Stimulated activated CD8-positive, alpha-beta memory T cell treated with anti-CD3 and anti-CD28 coated beads, Interleukin-15, amount 100 ng/mL, for 24 hours (primary cell): ENCODE data around the gene KIAA0513.

Experiments
- DNase-seq: peaks from one replicate; pipeline ENCODE4 v3.0.0-alpha.2; 2020; ENCODE audit warnings: low read depth

KIAA0513 gene, protein sequence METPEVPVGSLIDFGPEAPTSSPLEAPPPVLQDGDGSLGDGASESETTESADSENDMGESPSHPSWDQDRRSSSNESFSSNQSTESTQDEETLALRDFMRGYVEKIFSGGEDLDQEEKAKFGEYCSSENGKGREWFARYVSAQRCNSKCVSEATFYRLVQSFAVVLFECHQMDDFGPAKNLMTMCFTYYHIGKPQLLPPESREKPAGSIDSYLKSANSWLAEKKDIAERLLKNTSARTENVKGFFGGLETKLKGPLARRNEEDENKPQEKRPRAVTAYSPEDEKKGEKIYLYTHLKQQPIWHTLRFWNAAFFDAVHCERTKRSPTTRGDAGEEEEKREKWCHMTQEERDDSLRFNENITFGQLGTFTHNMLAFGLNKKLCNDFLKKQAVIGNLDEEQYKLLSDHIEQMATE

DNA sequence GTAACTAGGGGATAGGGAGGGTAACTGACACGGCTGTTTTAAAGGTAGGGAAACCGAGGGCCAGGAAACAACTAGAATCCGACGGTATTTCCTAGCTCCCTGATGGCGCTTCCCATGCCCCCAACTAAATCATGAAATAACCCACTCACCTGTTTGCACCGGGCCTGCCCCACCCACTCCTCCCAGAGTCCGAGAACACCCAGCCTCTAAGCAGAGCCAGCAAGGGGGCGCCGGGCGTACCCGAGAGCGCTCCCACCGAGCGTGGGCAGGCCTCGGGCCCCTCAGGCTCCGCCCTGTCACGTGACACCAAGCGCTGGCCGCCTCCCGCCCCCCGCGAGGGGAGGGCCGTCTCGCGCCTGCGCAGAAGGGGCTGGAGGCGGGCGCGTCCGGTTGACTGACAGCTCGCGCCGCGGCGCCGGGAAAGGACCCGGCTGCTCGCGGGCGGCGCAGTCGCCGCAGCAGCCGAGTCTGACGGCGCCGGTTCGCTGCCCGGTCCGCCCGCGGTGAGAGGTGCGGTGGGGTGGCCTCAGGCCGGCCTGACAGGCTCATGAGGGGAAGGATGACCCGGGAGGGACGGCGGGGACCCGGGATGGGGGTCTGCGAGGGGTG lies at the start of gene KIAA0513:
KIAA0513 (plus strand) TSS at position 447 of the 609 bp plus-strand sequence. CDS start 39,277 bp downstream, outside the sequence.
- peak; percentile 97 for DNase-seq

DNA sequence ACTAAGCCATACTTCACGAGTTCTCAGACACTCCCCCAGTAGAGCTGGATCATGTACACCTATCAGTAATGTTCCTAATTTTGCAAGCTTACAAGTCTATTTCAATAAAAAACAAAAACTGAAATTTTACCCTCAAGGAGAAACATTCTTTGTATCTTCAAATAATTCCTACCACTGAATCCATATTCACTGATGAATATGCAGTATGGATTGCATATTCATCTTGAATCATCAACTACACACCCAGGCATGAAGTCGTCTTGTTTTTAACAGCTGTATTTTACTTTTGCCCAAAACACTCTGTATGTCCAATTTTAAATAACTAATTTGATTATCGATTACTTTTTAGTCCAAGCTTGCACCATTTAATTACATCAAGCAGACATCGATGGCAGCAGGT lies 48.1 kb upstream of the KIAA0513 start:
- DNase-seq, result no peak

DNA sequence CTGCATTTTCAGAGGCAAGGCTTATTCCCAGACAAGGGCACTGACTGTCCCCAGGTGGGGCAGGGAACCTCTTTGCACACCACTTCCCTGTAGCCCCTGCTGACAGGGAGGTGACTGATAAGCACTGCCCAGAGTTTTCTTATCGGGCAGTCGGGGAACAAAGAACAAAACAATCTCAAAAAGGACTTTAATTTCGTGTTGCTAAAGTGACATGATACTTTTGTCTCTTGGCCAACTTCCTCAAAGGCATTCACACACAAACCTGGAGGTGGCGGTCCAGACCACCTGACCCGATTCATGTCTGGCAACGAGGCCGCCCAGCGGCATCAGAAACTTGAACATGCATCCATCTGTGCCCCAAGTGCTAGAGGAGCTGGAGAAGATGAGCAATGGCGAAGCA lies 45.2 kb upstream of the KIAA0513 start:
- DNase-seq, result no peak

DNA sequence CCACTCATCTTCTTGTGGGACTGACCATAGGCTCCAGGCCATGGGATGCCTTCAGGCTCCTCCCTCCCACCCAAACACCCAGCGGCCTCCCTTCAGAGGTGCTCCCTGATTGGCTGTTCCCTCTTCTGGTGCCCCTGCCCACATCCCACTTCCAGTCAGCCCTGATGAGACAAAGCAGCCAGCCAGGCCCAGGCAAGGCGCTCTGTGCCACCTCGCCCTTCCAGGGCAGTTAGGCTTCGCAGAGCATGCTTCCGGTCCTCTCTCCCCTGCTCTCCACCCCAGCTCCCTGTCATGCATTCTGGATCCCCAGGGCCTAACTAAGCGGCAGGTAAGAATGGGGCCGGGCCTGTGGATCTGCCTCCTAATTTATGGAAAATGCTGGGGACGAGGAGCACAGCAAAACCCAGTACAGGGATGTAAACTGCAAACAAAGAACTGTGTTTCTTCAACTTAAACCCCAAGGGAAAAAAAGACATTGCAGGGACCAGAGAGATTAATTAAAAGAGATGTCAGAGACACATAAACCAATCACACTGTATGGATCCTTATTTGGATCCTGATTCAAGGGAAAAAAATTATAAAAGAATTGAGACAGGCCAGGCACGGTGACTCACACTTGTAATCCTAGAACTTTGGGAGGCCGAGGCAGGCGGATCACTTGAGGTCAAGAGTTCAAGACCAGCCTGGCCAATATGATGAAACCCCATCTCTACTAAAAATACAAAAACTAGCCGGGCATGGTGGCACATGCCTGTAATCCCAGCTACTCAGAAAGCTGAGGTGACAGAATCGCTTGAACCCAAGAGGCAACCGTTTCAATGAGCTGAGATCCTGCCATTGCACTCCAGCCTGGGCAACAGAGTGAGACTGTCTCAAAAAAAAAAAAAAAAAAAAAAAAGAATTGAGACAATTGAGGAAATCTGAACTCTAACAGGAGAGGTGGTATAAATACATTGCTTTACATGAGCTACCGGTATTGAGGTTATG lies 42.2 kb upstream of the KIAA0513 start:
- no peak for DNase-seq

DNA sequence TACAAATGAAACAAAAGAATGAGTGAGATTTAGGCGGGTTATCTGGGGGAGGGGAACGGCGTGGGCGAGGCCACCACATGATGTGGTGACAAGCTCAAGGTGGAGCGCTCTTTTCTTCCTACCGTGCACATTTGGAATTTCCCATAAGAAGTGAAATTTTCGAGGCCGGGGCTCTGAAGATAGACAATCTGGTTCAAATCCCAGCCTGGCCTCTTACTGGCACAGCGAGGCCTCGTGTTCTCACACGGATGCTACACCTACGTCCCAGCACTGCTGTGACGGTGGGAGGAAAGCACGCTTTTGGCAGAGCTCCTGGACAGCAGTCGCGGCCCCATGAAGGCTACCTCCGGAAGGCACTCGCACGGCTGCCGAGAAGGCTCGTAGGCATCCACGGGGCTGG lies 41.5 kb upstream of the KIAA0513 start:
- DNase-seq, result no peak

DNA sequence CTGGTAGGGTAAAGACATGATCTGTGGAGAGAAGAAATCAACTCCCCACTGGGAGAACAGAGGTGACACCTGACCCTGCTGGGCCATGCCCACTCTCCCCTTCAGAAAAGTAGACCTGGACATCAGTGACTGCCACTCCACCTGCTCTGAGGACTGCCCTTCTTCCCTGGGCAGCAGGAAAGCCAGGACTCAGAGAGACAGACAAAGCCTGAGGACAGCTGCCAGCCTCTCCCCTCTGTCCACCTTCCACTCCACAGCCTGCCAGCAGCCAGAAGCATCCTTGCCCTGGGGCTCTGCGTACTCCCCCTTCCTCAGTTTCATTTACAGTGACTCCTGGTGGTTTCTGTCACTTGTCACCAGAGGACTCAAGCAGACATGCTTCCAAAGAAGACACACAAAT lies 40.7 kb upstream of the KIAA0513 start:
- no peak for DNase-seq

DNA sequence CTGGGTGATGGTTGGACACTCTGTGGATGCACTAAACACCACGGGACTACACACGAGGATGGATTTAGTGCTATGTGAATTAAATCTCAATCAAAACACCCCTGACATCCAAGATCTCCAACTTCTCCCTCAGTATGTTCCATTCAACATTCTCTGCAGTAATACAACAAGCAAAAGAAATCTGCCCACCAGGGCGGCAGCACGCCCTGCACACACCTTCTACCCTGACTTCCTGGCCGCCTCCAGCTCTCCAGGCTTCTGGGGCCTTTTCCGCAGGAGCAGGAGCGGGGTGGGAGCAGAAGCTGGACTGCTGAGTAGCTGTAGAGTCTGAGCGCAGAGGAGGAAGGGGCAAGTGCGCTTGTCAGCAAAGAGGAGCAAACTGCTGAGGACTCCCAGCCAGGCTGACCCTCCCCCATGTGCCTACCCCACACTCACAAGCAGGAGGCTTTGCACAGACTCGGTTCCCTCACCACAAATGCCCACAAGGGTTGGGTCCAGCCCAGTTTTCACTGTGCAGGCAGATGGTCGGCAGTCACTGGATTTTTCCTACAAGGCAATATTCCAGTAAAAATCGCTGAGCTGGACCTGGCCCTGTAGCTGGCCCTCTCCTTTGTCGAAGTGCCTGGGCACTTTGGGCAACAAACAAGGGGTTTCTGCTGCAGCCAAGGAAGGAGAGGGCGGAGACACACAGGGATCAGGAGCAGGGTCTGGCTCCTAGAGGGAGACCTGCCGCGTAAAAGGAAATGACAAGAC lies 39.1 kb upstream of the KIAA0513 start:
- DNase-seq, result no peak

DNA sequence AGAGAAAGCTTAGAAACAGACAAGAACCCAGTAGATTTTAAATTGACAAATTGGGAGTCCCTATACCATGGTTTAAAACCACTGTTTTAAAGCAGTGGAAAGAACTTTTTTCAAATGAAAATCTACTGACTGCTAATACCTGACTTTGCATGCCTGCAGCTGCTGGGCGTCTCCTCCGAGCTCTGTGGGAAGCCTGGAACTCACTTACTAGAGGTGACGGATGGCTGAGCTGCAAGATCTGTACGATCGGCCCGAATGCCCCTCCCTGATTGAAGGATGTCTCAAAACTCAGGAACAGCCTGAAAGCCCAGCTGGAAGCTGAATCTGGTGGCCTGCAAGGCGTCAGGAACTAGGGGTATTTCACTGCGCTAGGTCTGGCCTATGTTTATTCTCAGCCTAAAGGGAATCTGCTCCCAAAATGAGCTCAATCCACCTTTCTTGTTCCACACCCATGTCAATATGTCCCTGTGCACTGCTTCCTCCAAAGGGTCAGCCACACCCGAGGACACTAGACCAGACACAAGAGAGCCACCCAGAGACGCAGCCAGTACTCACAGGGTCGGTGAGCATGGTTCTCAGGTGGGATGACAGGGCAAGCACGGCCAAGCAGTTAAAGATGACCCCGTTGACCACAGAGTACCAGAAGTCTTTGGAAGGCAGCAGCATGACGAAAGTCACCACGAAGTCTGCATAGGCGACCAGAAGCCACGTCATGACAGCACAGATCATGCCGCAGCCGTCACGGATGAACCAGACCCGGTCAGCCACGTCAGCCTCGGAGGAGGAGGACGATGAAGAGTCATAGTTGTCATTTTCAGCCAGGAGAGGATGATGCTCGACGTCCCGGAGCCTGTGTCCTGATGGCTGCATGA lies 37.6 kb upstream of the KIAA0513 start:
- DNase-seq, result no peak

DNA sequence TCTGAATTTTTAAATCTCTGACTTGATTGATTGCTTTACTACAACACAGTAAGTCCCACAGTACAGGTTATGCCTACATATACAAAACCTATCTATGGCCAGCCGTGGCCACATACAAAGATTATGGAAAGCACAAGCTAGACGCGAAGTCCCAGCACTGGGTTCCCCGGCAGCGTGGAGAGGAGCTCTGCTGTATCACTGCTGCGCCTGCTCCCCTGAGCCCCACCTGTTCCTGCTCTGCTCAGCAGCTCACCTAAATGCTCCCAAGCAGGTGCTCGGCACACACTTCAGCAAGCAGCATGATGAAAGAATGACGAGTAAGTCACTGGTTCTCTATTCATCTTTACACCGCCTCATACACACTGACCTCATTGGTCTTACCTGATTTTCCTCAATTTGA lies 36.8 kb upstream of the KIAA0513 start:
- no peak for DNase-seq

DNA sequence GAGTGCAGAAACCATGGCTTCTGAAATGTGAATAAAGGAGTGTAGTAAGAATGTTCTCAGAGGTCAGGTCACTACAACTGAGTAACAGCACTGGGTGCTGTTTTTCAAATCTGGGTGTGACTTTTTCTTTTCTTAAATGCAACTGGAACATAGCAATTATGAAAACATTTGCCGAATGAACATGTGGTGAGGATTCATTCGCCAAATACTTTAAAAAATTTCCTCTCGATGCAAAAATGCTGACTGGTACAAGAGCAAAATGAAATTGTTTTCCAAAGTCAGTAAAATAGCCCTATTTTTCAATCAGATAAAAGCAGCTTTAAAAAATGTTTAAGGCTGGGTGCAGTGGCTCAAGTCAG lies 34.9 kb upstream of the KIAA0513 start:
- DNase-seq, result no peak

DNA sequence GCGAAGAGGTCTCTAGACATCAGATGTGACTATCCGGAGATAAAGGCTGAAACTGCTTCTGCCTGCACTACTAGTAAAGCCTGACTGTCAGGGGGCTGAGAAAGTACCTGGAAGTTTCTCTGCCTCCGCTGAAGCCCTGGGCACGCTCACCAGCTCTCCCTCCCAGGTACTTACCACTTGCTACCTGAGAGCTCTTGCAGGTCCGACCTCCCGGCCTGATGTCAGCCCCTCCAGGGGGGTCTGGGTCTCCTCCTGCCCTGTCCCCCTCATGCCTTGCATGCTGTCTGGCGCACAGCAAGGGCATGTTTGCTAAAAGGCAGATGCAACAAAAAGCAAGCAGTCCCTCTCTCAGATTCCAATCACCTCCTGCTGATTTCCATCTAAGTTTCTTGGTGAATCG lies 33.7 kb upstream of the KIAA0513 start:
- no peak for DNase-seq

DNA sequence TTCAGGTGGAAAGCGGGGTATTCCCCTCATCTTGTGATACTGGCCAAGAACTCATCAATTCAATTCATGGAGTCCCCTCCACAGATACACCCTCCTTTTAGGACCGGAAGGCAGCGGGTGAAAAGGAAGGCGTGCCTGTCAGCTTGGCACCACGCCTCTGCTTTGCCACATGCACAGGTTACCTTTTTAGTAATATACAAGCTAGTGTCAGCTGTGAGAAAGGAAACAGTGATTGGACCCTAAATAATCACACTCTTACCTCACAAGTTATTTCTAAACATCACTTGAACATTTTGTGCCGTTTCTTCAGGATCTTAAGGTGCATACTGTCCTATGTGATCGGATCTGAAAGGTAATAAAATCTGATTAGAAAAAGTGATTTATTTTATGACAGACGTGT lies 31.9 kb upstream of the KIAA0513 start:
- no peak for DNase-seq

DNA sequence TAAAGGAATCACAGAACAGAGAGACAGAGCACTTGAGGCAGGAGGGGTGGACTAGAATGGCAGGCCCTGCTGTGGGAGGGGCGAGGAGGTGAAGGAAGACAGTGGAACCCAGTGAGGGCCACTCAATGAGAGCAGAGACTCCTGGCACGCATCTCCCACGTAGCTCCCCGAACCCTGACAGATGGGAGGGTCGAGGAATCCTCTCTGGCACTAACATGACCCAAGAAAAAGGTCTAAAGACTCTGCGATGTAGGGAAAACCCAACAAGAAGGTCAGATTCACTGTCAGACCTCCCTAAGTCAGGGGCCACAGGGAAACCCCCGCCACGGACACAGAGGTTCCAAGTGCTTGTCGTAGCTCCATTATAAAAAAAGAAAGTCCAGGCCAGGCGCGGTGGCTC lies 31.2 kb upstream of the KIAA0513 start:
- no peak for DNase-seq

DNA sequence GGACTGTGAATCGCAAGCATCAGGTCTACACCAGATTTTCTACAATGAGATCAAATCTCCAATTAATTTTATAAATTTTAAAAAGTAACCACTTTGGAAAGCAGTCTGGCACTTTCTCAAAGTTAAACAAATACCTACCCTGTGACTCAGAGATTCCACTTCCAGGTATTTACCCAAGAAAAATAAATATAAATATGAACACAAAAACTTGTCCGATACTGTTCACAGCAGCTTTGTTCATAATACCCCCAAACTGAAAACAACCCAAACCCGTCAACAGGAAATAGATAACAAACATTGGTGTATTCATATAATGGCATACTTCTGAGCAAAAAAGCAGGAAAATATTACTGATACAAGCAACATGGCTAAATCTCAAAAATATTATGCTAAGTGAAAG lies 28.4 kb upstream of the KIAA0513 start:
- no peak for DNase-seq

DNA sequence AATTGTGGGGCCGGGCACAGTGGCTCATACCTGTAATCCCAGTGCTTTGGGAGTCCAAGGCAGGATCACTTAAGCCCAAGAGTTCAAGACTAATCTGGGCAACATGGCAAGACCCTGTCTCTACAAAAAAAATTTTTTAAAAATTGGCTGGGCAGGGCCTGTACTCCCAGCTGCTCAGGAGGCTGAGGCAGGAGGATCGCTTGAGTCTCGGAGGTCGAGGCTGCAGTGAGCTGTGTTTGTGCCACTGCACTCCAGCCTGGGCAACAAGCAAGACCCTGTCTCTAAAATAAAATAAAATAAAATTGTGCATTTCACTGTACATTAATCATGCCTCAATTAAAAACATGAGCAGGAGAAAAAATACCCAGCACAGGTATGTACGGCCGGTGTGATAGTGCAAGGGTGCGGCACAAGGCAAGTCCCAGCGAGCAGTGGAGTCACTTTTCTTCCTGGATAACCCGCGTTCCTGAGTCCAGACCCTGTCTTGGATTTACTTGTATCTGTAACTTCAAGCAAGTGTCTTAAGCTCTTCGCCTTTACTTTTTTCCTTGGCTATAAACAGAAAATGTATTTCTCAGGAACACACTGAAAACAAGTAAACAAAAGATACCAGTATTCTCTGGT lies 27.6 kb upstream of the KIAA0513 start:
- no peak for DNase-seq

DNA sequence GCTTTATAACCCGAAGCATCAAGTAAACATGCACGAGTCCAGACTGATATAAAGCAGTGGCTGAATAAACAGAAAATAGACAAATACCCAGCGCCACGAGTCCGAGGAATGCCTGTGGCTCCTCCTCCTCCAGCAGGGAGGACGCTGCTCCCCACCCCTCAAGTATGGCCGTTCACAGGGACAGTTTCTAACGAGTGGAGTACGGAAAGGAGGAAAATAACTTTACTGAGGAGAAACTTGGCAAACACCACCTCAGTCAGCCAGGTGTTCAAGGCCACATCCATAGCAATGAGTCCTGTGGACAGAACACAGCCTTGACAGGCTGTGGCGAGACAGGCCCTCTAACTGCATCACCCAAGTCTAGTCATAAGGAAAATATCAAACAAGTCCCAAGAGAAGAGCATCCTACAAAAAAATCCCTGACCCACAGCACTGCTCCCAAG lies 25.5 kb upstream of the KIAA0513 start:
- DNase-seq, result no peak

DNA sequence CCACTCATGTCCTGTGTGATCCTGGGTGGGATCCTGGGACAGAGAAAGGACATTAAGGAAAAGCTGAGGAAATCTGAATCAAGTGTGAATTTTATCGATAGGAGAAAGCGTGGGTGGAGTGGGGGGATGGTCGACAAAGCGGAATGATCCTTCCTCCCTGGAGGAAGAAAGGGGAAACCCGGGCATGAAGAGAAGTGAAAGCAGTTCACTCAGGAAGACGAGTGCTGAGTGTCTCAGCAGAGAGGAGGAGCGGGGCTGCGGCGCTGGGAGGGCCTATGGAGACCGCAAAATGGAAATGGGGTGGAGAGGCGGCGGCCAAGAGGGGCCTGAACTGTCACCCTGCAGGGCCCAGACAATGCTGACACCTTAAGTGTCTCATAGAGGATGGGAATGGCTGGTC lies 25.0 kb upstream of the KIAA0513 start:
- DNase-seq, result no peak

DNA sequence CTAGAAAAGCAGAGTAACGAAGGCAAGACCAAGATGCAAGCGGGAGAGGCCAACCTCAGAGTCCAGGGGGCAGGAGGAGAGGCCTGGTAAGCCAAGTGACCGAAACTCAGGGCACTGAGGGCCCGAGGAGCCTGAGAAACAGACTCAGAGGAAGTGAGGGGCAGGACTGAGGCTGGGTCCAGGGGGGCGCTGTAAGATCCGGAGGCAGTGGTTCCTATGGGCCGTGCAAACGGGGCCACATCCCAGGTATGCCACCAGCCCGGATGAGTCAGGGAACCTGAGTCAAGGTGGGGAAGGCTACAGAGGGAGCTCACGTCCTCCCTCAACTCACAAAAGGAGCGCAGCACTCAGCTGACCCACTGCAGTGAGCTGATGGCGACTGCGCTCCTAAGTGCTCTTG lies 24.5 kb upstream of the KIAA0513 start:
- no peak for DNase-seq

DNA sequence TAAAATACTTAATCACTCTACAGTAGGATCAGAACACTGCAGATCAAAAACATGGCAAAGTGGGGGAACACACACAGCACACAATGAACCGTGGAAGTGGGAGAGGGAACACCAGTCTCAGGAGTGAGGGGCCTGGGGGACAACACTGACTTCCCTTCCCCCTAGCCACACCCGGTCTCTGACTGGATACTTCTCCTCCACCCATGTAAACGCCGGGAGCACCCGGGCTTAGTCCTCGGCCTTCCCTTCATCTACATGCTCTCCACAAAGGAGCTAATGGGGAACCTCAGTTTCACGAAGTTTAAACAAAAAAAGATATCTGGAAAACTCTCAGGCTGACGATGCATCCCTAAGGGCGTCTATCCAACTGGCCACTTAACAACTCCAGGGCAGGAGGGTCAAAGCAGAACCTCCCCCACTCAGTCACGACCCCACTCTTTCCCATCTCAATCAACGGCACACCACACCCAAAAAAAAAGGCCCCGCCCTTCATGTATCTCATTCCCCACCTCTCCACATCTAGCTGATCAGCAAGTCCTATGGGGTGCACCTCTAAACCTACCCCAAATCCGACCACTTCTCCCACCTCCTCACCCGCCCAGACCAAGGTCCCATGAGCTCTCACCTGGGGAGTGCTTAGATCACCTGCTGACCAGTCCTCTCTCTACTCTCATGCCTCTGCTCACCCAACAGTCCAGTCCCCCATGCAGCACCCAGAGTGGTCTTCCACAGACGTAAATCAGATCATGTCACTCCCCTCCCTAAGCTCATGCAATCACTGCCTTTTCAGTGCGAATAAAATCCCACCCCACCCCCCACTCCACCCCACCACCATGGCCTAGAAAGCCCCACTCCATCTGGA lies 23.6 kb upstream of the KIAA0513 start:
- DNase-seq, result no peak
